ENCODE data around the gene NEDD4L. TPM values are rescaled to one million over a fixed set of nuclear protein-coding genes. Genes with fewer than 3 reads are reported as not detected.

Gene NEDD4L
- total RNA-seq, 1 donor from 2014 or later = 55.9 TPM

GRCh38 chr18:58302811-58303210 lies 258.8 kb downstream of the NEDD4L start:
- ATAC-seq = no peak
- DNase-seq (ENCODE audit: missing footprints) = no peak
- intact Hi-C loops (cut with DNase I) = no loop called here

GRCh38 chr18:58303363-58303762 lies 259.3 kb downstream of the NEDD4L start:
- intact Hi-C loops (cut with DNase I) = no loop called here

DNA sequence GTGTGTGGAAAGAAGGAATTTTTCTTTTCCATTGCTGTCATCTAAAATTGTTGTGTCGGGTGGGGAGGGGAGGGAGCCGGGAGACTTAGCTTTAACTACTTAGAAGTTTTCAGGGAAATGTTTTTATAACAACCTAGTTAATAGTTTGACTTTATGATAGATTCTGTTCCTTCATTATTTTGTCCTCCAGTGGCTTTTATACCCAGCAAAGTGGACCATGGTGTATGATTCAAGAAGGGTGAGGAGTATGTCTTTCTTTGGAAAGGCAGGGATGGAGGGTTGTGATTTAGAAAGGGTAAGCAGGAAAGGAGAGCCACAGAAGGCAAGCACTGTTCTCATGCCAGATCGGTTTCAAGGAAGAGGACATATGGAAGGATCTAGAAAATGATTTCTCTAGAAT lies 261.8 kb downstream of the NEDD4L start:
- ATAC-seq = no peak
- no peak for DNase-seq (ENCODE audit: missing footprints)
- intact Hi-C loops (cut with DNase I) = no loop called here

More at GRCh38 chr18:58303363-58303762, 259.3 kb downstream of the NEDD4L start:
- no peak for DNase-seq (ENCODE audit: missing footprints)
- no peak for ATAC-seq

- DNase-seq (ENCODE audit: missing footprints) = no peak
- ATAC-seq = no peak
- intact Hi-C loops (cut with DNase I) = no loop called here
These were observed 263.4 kb downstream of the NEDD4L start for GRCh38 chr18:58307441-58307840.

GRCh38 chr18:58308463-58308862 lies 264.4 kb downstream of the NEDD4L start:
- intact Hi-C loops (cut with DNase I) = no loop called here
- DNase-seq (ENCODE audit: missing footprints) = no peak
- ATAC-seq = no peak

DNA sequence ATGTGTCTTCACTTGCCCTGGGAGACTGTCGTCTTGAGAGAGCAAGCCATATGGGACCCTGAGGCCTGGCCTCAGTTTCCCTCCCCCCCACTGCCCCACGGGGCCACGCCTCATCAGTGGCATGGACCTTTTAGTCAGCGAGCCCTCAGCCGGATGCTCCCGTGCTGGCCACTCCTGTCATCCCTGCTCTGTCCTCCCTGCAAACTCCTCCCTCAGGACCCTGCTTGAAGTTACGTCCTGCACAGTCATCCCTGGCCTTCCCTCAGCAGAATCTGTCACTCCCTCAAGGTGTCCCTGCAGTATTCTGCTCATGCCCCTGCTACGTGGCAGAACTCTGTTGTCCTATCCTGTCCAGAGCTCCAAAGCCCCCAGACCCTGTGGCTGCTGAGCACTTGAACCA lies 265.1 kb downstream of the NEDD4L start:
- no peak for DNase-seq (ENCODE audit: missing footprints)
- intact Hi-C loops (cut with DNase I) = no loop called here
- no peak for ATAC-seq

DNA sequence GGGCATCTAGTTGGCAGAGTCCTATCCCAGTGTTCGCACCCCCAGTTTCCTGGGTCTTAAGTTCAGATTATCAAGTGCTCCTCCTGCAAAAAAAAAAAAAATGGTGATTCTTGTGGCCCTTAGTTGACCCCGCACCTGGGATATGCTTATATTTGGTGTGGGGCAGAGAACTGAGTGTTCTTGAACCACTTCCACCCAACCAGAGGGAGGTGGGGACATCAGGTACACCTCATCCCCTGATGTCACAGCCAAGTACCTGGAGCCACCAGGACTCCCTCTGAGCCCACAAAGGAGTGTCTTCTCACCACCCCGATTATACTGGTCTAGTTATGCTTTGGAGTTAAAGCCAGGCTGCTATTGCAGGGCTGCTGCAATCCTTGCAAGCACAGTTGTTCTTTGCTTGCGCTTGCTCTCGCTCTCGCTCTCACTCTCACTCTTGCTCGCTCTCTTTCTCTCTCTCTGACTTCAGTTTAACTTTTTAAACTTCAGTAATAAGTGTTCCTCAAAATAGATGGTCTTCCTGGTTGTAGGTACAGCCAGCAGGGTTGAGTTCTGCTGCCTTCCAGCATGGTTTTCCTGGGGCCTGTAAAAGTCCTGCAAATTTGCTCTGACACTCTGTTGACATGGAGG lies 265.7 kb downstream of the NEDD4L start:
- DNase-seq (ENCODE audit: missing footprints) = no peak
- ATAC-seq = peak; percentile 21
- intact Hi-C loops (cut with DNase I) = loop anchor here (2.0 kb wide), 1 partner anchor 47 kb away; no protein-coding TSS in a partner anchor

GRCh38 chr18:58310517-58310916 lies 266.5 kb downstream of the NEDD4L start:
- intact Hi-C loops (cut with DNase I) = loop anchor here (2.0 kb wide), 1 partner anchor 48 kb away; no protein-coding TSS in a partner anchor
- DNase-seq (ENCODE audit: missing footprints) (no peak), ATAC-seq (peak; percentile 61)

DNA sequence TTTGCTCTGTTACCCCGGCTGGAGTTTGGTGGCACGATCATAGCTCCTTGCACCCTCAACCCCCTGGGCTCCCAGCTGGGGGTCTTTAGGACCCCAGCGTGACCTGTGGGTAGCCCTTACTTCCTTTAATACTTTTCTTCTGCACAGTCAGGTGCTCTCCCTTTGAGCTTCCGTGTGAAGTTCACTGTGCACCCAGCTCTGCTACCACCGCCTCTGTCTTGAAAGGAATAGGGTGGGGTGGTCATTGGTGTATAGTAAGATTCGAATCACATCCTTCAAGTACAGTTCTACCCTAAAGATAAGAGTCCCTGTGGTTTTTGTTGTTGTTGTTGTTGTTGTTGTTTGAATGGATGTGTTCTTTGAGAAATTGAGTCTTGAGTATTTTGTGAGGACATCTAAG lies 267.4 kb downstream of the NEDD4L start:
- intact Hi-C loops (cut with DNase I) = loop anchor here (2.0 kb wide), 1 partner anchor 49 kb away; no protein-coding TSS in a partner anchor
- ATAC-seq (no peak), DNase-seq (ENCODE audit: missing footprints) (no peak)

DNA sequence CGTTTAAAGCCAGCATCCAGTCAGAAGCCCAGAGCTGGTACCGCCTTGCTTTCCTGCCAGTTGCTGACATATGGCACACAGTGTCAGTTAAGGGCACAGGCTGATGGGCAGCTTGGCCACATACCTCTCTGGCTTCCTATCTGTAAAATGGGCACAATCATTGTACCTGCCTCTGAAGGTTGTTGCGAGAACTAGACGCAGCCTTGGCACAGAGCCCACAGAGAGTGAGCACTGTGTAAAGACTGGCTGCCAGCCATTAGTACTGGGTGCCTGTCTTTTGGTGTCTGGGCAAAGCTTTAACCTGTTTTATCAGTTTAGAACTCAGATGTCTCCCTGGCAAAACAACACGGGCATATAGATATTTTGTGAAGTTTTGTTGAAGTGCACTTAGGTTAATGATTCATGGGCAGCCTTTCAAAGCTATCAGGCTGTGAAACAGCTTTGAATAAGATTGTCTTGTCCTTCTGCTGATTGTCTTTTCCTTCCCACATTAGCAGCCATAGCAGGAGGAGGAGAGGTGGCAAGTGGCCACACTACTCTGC lies 269.5 kb downstream of the NEDD4L start:
- intact Hi-C loops (cut with DNase I) = no loop called here
- ATAC-seq (no peak), DNase-seq (ENCODE audit: missing footprints) (no peak)

GRCh38 chr18:58314284-58314683 lies 270.3 kb downstream of the NEDD4L start:
- DNase-seq (ENCODE audit: missing footprints) = peak; percentile 60
- intact Hi-C loops (cut with DNase I) = no loop called here
- peak; percentile 83 for ATAC-seq

- DNase-seq (ENCODE audit: missing footprints) = no peak
- ATAC-seq = no peak
- intact Hi-C loops (cut with DNase I) = loop anchor here (5.0 kb wide), 1 partner anchor 123 kb away; no protein-coding TSS in a partner anchor
These were observed 271.0 kb downstream of the NEDD4L start for GRCh38 chr18:58315041-58315440.

GRCh38 chr18:58315739-58316215 lies 271.8 kb downstream of the NEDD4L start:
- DNase-seq (ENCODE audit: missing footprints) = no peak
- intact Hi-C loops (cut with DNase I) = loop anchor here (5.0 kb wide), 1 partner anchor 123 kb away; no protein-coding TSS in a partner anchor
- no peak for ATAC-seq

DNA sequence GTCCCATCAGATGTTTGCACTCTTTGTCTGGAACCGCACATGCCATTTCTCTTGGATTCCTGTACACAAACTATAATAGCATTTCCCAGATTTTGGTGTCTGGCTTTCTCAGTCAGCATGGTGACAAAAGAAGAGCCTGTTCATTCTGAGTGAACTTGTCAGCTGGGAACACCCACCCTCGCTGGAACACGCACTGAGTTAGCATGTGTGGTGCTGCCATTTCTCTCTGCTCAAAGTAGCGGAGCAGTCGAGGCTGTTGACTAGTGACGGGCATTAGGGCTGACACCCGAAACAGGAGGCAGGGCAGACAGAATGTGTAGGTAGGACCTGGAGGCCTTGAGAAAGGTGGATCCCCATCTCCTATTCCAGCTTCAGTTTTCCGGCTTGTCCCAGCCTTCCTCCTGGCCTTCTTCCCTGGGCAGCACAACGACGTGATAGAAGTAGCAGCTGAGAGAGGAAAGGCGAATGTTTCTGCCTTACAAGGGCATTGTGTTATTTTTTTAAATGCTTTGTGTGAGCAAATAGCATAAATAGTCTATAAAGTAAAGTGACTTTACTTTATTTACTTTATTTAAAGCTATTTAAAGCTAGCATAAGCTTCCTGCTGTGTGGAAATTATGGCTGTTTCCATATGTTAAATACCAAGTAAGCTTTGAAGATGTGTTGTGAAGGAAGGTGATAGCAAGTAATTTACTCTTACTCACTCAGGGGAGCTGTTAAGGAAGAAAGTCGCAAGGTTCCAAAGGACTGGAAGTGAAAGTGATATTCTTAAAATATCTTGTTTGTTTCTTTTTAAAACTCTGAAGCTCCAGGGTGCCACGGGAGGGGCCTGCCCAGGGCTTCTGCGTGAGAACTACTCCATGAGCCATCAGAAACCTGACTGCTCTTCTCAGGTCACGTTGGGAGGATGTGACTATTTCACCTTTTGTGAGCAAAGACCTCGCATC lies 272.6 kb downstream of the NEDD4L start:
- ATAC-seq = no peak

GRCh38 chr18:58319719-58320118 lies 275.7 kb downstream of the NEDD4L start:
- ATAC-seq (no peak), DNase-seq (ENCODE audit: missing footprints) (no peak)
- intact Hi-C loops (cut with DNase I) = loop anchor here (5.0 kb wide), 3 partner anchors 127 to 277 kb away; partner anchors contain the start of gene NEDD4L

More for the DNA sequence above, 272.6 kb downstream of the NEDD4L start:
- DNase-seq (ENCODE audit: missing footprints) = no peak
- intact Hi-C loops (cut with DNase I) = loop anchor here (5.0 kb wide), 1 partner anchor 124 kb away; no protein-coding TSS in a partner anchor

DNA sequence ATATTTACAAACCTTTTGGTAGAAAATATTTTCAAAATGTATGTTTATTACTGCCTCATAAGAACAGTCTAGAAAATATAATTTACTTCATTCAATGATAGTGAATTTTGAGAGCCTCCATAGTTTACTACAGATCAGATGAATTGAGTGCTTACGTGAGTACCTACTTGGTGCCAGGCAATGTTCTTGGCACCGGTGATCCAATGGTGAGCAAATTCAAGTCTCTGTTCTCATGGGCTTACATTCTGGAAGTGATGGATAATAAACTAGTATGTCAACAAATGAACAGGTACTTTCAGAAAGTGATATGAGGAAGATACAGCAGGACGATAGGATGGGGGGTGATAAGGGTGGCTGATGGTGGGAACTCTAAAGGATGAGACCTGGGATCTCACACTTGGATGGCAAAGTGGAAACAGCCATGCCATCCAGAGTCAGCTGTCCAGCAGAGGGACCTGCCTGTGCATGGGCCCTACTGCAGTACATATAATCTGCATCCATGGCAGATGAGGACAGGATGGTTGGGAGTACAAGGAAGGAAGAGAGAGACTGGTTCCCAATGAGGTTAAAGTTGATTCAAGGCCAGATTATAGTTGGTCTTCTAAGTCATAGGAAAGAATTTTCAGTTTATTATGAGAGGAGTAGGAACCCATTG lies 277.0 kb downstream of the NEDD4L start:
- intact Hi-C loops (cut with DNase I) = loop anchor here (5.0 kb wide), 2 partner anchors 184 to 279 kb away; partner anchors contain the start of gene NEDD4L
- no peak for ATAC-seq

DNA sequence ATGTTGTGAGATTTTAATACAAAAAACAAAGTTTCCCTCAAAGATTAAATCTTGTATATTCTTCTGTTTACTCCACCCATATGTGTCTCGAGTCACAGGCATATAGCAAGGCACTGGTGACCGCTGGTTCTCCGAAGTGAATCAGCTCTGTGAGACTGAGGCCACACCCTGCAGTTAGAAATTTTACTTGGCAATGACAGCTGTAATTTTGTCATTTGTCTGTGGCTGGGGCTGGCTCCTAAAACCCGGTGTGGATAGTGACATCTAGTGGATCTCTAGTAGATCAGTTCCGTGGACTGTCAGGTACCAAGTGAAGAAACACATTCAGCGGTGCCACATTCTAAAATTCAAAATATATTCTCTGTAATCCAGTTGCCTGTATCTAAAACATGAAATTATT lies 278.0 kb downstream of the NEDD4L start:
- DNase-seq (ENCODE audit: missing footprints) (no peak), ATAC-seq (peak; percentile 92)
- intact Hi-C loops (cut with DNase I) = loop anchor here (2.0 to 5.0 kb wide), 3 partner anchors 141 to 280 kb away; partner anchors contain the start of gene NEDD4L

More for the DNA sequence above, 277.0 kb downstream of the NEDD4L start:
- DNase-seq (ENCODE audit: missing footprints) = no peak

GRCh38 chr18:58322464-58322863 lies 278.4 kb downstream of the NEDD4L start:
- intact Hi-C loops (cut with DNase I) = loop anchor here (2.0 to 5.0 kb wide), 3 partner anchors 142 to 280 kb away; partner anchors contain the start of gene NEDD4L
- no peak for ATAC-seq

More at GRCh38 chr18:58322464-58322863, 278.4 kb downstream of the NEDD4L start:
- DNase-seq (ENCODE audit: missing footprints) = no peak

Measured in Right ventricle myocardium inferior (tissue), 1 donor.